NCI-H2227 treated with DMSO at 0.1 percent for 48 hours (cell line): ENCODE data around the gene ENG.
"Not testable (repeated sequence)": the region's sequence is repeated elsewhere in the genome, so short reads cannot be mapped to it uniquely, and the experiment has no call there.

Experiments used
- DNase-seq: peaks from one replicate; lab custom pipeline; 2025; lab: John Stamatoyannopoulos, UW

Gene ENG

GRCh38 chr9:127791085-127791484 lies 63.4 kb downstream of the ENG start:
- DNase-seq: no peak

- DNase-seq: no peak
Measured at GRCh38 chr9:127790094-127790855, 64.2 kb downstream of the ENG start.

- DNase-seq: no peak
Measured at GRCh38 chr9:127789179-127789578, 65.3 kb downstream of the ENG start.

- DNase-seq: no peak
Measured at GRCh38 chr9:127788337-127789011, 66.0 kb downstream of the ENG start.

- no peak for DNase-seq
Measured at GRCh38 chr9:127786773-127787104, 67.7 kb downstream of the ENG start.

GRCh38 chr9:127785933-127786772 lies 68.3 kb downstream of the ENG start, which contains the start of gene CDK9:
Gene CDK9 (plus strand): TSS chr9:127786034. CDS start chr9:127786149, 115 bp downstream.
- peak; percentile 70 for DNase-seq

GRCh38 chr9:127785023-127785932 lies 69.2 kb downstream of the ENG start:
- peak; percentile 74 for DNase-seq

GRCh38 chr9:127783111-127784008 lies 71.1 kb downstream of the ENG start:
- DNase-seq: no peak

GRCh38 chr9:127781806-127782205 lies 72.7 kb downstream of the ENG start:
- DNase-seq: no peak

- DNase-seq: not testable (repeated sequence)
Measured at GRCh38 chr9:127780909-127781308, 73.5 kb downstream of the ENG start.

GRCh38 chr9:127780126-127780885 lies 74.2 kb downstream of the ENG start:
- no peak for DNase-seq

- DNase-seq: no peak
Measured at GRCh38 chr9:127779136-127779981, 75.1 kb downstream of the ENG start.

- DNase-seq: no peak
Measured at GRCh38 chr9:127778280-127779135, 76.0 kb downstream of the ENG start, which contains the start of gene SH2D3C. Gene SH2D3C (minus strand): TSS chr9:127778666. CDS start chr9:127778627, 39 bp downstream.

- DNase-seq: no peak
Measured at GRCh38 chr9:127777368-127777980, 77.0 kb downstream of the ENG start.

GRCh38 chr9:127776924-127777289 lies 77.6 kb downstream of the ENG start:
- no peak for DNase-seq

- no peak for DNase-seq
Measured at GRCh38 chr9:127776195-127776923, 78.1 kb downstream of the ENG start.

- DNase-seq: no peak
Measured at GRCh38 chr9:127773981-127774380, 80.5 kb downstream of the ENG start.
